ENCODE measurements around the gene CXCL5. TPM values are rescaled to one million over a fixed set of nuclear protein-coding genes. Genes with fewer than 3 reads are reported as not detected.

Gene CXCL5
- total RNA-seq, 1 experiment from 2014 or later, result not detected

DNA sequence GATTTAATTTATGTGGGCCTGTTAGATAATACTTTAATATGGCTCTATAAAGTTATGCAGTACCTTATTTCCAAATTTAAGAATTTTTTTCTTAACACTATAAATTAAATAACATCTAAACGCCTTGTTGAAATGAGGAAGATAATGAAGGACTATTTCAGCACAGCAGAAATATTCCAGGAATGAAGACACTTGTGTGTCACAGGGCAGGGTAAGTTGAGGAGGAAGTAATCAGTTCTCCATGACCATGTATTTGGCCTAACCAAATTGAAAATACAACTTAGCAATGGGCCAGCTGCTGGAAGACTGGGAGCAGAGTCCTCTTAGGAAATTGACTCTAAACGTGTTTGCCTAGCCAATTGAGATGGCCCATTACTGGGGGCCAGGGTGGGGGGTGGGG lies 23.1 kb upstream of the CXCL5 start:
- DNase-seq (ENCODE audit: low read depth, low spot score), result no peak
- in situ Hi-C loops (cut with HindIII; ENCODE audit: low pct_unique_long_range_greater_than_20kb, low sequenced_read_pairs), result no loop called here

DNA sequence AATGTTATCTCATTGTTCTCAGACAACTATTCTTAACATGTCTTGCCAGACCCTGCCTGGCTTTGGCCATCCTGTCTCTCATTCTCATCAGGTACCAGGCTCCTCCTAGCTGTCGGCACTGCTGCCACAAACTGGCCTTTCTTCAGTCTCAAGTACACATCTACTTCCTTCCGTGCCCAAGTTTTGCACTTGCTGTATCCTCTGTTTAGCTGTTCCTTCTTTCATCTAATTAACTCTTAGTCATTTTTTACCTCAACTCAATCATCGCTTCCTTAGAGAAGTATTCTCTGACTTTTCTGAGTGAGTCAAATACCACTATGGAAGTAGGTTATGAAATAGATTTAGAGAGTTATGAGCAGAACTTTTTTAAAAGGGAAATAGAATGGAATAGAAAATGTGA lies 20.3 kb upstream of the CXCL5 start:
- in situ Hi-C loops (cut with HindIII; ENCODE audit: low pct_unique_long_range_greater_than_20kb, low sequenced_read_pairs), result no loop called here
- DNase-seq (ENCODE audit: low read depth, low spot score), result peak; percentile 22

DNA sequence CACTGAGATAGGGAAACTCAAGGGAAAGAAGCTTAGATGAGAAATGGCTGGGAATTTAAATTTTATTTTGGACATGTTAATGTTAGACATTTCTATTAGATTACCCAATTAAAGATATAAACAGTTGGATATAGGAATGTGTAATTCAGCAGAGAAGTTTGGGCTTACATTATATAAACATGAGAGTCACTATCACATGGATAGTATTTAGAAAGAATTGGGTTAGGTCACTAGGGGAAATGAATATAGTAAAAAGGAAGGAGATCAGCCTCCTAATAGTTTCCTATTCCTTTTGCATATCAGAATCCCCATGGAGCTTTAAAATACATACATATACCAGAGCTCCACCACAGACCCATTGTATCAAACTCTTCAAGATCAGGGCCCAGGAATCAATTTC lies 19.6 kb upstream of the CXCL5 start:
- DNase-seq (ENCODE audit: low read depth, low spot score), result no peak
- in situ Hi-C loops (cut with HindIII; ENCODE audit: low pct_unique_long_range_greater_than_20kb, low sequenced_read_pairs), result no loop called here

DNA sequence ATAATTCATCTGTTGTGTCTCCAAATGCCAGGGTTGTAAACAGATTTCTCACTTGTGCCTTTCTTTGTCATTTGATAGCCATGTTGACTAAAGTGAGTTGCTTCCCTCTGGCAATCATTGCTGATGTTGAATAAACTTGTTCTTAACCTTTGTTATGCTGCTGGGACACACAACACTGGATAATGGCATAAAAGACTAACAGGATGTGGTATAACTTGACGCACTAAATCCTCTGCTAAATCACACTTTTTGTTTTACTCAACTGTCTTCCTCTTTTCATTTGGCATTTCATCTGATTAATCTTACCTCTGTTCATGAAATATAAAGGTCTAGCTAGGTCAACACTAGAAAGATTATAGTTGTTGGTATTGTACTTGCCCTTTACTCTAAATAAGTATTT lies 17.6 kb upstream of the CXCL5 start:
- in situ Hi-C loops (cut with HindIII; ENCODE audit: low pct_unique_long_range_greater_than_20kb, low sequenced_read_pairs), result no loop called here
- peak; percentile 97 for DNase-seq (ENCODE audit: low read depth, low spot score)

DNA sequence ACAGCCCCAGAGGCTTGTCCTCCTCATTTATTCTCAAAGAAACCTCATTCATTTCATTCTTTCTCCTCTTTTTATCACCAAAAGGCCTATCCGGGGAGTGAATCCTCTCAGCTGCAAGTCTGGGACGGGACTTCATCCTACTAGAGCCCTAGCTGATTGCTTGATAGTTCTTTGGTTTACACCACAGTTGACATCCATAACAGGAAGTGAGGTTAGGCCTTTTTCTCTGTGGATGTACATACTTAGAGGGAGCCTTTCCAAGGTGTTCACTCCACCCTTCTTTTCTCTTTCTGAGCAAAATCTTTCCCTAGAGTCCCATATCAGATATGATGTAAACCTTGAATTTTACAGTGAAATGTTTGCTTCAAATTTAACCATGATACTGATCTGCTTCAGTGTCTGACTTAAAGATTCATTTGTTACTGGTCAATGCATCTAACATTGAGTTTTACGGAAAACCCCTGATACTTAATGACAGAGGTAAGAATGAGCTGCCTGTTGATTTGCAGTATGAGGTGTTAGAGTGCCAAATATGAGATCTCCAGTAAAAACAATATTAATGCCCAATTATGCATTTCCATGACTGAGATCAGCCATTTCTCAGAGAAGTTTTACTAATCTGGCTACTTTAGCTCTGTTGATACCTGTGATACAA lies 16.8 kb upstream of the CXCL5 start:
- in situ Hi-C loops (cut with HindIII; ENCODE audit: low pct_unique_long_range_greater_than_20kb, low sequenced_read_pairs), result no loop called here

DNA sequence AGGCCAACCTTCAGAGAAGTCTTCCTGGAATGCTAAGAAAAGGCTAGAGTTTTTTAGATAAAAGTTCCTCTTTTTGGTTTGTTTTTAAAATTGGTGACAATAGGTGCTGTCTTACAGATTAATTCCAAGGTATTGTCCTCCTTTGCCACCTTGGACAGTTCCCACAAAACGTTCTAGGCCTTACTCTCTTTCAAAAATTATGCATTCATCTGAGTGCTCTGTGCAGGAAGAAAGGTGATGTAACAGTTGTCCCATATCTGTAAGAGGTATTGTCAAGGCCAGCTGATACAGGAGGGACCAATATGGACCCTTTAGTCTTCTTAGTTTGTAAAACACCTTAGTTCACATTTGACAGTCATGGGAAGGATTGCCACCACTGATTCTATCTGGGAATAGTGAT lies 15.9 kb upstream of the CXCL5 start:
- in situ Hi-C loops (cut with HindIII; ENCODE audit: low pct_unique_long_range_greater_than_20kb, low sequenced_read_pairs), result no loop called here
- DNase-seq (ENCODE audit: low read depth, low spot score), result no peak

More for the DNA sequence above, 16.8 kb upstream of the CXCL5 start:
- no peak for DNase-seq (ENCODE audit: low read depth, low spot score)

DNA sequence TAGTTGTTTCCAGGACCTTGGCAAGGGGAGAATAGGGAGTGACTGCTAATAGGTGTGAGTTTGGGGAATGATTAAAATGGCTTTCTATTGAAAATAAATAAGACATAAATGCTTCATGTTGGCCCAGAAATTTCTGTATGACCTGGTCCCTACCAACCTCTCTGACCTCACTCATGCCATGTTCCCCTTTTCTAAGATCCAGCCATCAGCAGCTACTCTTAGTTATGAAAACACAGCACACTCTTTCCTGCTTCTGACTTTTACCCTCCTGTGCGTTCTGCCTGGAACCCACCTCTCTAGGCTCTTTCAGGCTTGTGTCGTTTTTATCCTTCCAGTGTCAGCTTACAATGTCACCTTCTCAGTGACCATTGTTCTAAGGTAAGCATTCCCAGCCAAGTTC lies 14.8 kb upstream of the CXCL5 start:
- in situ Hi-C loops (cut with HindIII; ENCODE audit: low pct_unique_long_range_greater_than_20kb, low sequenced_read_pairs), result no loop called here
- DNase-seq (ENCODE audit: low read depth, low spot score), result no peak

DNA sequence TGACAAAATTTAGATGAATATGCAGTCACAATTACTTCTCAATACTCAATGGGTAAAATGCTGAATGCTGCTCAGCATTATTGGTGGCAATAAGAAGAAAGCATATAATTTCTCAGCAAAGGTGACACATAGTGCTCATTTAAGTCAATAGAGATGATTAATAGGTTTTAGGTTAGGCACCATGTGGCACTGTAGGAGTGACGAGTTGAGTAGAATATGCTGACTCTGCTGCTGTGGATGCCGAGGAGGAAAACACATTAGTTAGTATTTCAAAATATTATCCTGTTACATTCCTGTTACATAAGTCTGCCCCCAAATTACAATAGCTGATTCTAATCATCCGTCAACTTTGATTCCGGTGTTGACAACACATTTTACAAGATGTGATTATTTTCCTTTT lies 13.7 kb upstream of the CXCL5 start:
- in situ Hi-C loops (cut with HindIII; ENCODE audit: low pct_unique_long_range_greater_than_20kb, low sequenced_read_pairs), result no loop called here
- no peak for DNase-seq (ENCODE audit: low read depth, low spot score)

DNA sequence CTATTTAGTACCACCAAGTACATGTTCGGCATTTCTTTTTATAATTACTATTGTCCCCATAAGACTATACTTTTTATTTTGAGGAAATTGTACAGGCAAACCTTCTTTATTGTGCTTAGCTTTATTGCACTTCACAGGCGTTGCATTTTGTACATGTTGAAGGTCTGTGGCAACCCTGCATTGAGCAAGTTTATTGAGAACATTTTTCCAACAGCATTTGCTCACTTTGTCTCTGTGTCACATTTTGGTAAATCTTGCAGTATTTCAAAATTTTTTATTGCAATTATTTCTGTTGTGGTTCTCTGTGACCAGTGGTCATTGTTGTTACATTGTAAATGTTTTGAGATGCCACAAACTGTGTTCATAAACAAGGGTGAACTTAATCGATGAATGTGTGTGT lies 10.8 kb upstream of the CXCL5 start:
- no peak for DNase-seq (ENCODE audit: low read depth, low spot score)
- in situ Hi-C loops (cut with HindIII; ENCODE audit: low pct_unique_long_range_greater_than_20kb, low sequenced_read_pairs), result no loop called here

DNA sequence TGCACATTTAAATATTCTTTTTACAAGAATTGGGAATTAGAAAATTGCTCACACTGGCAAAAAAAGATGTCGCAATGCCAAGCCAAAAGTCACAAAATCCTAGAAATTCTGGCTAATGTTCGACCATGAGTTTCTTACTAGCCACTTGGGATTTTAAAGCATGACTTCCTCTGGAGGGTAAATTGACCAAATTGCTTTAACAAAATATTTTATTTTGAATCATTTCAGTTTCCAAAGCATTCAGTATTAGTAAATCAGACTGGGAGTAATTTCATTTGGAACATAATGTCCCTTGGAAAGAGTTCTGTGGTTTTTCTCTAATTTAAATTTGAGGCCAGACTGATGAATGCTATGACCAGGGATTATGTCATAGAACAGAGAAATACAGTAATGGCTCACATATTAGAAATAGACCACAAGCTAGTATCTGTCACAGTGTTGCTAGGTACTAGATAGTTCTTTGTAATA lies 7.6 kb upstream of the CXCL5 start:
- in situ Hi-C loops (cut with HindIII; ENCODE audit: low pct_unique_long_range_greater_than_20kb, low sequenced_read_pairs), result no loop called here
- peak; percentile 46 for DNase-seq (ENCODE audit: low read depth, low spot score)

DNA sequence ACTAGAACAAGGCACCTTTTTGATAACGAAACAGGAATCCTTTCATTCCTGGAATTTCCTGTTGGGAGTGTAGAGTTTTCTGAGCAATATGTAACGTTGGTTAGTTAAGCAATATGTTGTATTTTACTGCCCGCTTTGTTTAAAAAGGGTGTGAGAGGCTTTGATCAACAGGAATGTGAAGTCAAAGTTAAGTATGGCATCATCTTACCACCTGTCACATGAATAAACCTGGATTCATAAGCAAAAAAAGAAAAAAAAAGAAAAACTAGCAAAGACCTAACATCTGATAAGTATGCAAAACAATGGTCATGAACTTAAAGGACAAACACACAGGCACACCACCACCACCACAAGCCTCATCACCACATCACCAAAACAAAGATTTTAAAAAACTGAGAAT lies 7.1 kb upstream of the CXCL5 start:
- DNase-seq (ENCODE audit: low read depth, low spot score), result peak; percentile 71
- in situ Hi-C loops (cut with HindIII; ENCODE audit: low pct_unique_long_range_greater_than_20kb, low sequenced_read_pairs), result no loop called here

DNA sequence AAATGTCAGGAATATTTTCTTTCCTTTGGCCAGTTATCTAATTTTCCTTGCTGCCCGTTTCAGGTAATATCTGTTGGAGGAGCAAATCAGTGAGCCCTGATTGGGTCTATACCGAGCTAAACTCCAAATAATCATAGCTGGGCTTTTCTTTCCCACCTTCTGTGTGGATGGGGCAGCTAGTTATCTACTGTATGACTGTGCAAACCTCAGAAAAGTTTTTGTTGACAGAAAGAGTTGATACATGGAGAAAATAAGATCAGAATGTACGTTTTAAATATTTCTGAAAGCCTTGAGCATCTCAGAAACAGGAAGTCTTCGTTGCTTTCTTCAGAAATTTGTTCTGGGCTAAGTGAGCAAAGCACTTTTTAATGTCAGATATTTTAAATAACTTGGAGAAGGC lies 6.2 kb upstream of the CXCL5 start:
- no peak for DNase-seq (ENCODE audit: low read depth, low spot score)
- in situ Hi-C loops (cut with HindIII; ENCODE audit: low pct_unique_long_range_greater_than_20kb, low sequenced_read_pairs), result no loop called here

DNA sequence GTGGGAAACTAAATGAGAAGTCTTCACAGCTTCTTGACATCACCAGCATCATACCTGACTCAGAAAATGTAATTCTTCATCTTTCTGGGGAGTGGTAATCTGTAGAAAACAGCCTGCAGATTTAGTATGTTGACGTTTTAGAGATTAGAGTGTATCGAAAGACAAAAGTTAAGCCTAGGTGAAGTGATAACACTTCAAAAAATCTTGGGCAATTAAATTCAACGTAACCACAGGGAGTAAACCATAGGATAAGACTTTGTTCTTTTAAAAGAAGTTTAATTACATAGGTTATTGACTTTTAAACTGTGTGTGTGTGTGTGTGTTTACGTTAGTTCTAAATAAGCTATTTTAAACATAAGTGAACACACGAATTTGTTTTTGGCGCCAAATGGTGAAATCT lies 1.8 kb upstream of the CXCL5 start:
- in situ Hi-C loops (cut with HindIII; ENCODE audit: low pct_unique_long_range_greater_than_20kb, low sequenced_read_pairs), result no loop called here
- no peak for DNase-seq (ENCODE audit: low read depth, low spot score)

DNA sequence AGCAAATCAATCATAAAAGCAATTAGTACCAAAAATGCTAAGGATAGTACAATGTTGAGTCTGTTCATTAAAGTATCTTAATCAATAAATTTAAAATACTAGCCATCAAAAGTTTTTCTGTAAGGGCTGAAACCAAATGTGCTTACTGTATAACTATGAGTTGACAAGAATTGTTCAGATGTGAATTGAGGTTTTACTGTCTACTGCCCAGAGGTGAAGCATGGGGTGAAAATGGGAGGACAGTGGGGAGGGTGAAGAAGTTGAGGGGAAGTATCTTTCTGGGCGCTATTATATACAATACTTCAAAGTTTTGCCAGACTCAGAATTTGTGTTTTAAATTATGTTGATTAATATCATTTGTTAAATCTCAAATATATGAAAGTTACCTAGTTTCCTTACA lies 6.4 kb downstream of the CXCL5 start:
- in situ Hi-C loops (cut with HindIII; ENCODE audit: low pct_unique_long_range_greater_than_20kb, low sequenced_read_pairs), result no loop called here

DNA sequence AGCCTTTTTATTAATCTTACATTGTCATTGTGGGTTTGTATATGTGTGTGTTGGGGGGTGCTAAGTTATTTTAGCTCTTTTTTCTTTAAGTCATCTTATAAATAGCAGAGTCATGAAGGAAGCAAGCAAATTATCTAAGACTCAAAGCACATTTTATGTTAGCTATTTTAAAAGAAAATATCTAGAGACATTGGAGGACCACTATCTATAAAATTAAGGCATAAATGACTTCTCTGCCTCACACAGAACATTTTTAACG lies 6.8 kb downstream of the CXCL5 start:
- in situ Hi-C loops (cut with HindIII; ENCODE audit: low pct_unique_long_range_greater_than_20kb, low sequenced_read_pairs), result no loop called here
- DNase-seq (ENCODE audit: low read depth, low spot score), result no peak

More for the DNA sequence above, 6.4 kb downstream of the CXCL5 start:
- DNase-seq (ENCODE audit: low read depth, low spot score), result no peak

DNA sequence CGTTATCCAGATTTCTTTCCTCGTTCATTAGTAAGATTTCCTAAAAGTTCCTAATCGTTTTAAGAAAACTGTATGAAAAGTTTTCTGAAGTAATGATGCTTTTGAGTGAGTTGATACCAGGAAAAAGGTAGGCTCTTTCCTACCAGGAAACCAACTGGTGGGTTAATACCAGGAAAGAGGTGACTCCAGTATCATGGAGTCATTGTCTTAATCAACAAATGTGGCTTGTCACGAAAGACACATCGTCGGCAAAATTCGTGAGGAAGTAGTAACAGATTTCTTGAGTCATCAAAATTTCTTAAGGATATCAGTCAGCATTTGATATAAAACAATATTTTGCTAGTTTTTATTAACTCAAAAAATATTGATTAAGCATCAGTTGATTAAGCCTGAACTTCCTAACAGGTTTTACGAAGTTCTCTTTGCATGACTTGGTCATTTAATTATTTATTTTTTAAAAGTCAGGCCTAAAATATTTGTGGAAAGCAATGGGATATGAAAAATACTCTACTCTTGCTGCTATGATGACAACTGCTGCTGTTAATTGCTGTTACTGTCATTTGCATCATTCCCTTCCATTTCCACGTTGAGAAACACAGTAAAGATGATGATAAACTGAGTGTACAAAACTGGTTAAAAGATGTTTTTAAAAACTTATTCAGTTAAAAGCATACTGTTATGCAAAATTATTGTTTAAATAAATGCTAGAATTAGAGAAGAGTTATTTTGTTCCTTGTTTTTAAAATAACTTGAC lies 7.3 kb downstream of the CXCL5 start:
- no peak for DNase-seq (ENCODE audit: low read depth, low spot score)

DNA sequence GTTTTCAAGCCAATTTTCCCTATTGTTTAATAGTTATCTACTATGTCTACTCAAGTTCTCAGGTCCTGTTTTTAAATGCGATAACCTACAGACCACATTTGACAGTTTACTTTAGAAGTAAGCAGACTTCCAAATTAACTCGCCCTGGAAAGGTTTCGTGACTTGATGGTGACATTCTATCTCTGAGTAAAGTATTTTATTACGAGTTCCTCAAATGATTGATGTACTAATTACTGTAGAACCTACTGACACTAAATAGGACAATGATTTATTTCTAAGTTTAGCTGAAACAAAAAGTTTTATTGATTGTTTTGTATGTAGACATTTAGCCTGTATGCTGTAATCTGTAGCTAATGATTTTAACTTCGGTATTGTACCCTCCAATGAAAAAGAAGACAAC lies 8.5 kb downstream of the CXCL5 start:
- in situ Hi-C loops (cut with HindIII; ENCODE audit: low pct_unique_long_range_greater_than_20kb, low sequenced_read_pairs), result no loop called here

More for the DNA sequence above, 7.3 kb downstream of the CXCL5 start:
- in situ Hi-C loops (cut with HindIII; ENCODE audit: low pct_unique_long_range_greater_than_20kb, low sequenced_read_pairs), result no loop called here

DNA sequence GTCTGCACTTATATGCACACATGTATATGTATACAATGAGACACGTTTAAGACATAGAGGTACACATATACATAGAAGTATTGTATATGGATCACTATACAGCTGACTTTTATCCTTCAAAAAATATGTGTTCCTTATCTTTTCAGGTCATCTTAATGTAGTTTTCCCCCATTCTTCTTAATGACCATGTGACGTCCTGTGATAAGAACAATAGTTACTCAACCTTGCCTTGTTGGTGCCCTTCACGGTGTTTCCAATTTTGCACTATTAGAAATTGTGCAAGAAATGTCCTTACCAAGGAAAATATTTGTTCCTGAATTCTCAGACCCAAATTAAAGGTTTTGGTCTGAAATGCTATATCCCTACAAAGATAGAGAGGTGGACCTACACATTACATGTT lies 9.4 kb downstream of the CXCL5 start:
- DNase-seq (ENCODE audit: low read depth, low spot score), result no peak
- in situ Hi-C loops (cut with HindIII; ENCODE audit: low pct_unique_long_range_greater_than_20kb, low sequenced_read_pairs), result no loop called here

More for the DNA sequence above, 8.5 kb downstream of the CXCL5 start:
- DNase-seq (ENCODE audit: low read depth, low spot score), result no peak

DNA sequence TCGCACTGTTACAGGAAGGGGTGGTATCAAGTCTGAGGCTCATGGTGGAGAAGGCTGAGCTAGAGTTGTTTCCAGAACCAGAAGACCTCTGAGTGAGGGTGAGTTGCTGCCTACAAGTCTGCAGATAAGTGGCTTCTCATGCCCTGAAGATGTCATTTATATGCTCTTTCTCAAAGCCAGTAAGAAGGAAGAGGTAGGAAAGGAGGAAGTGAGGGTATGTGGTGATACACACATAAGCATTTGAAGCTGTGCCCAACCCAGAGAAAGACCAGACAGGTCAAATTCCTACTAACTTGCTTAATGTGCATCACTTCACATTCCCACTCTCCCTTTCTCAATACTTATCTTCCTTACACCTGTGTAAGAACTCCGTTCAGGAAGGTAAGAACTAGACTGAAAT lies 10.4 kb downstream of the CXCL5 start, which contains the start of gene PPBP:
TSS of gene PPBP (minus strand) at position 130 of the 400 bp plus-strand sequence. CDS start at position 43, 87 bp downstream.
- no peak for DNase-seq (ENCODE audit: low read depth, low spot score)
- in situ Hi-C loops (cut with HindIII; ENCODE audit: low pct_unique_long_range_greater_than_20kb, low sequenced_read_pairs), result no loop called here
